PC-9 (cell line): ENCODE measurements around the gene TRAF2. TPM values are rescaled to one million over a fixed set of nuclear protein-coding genes. Genes with fewer than 3 reads are reported as not detected.

ENCODE experiments used
- BruUV-seq: library from RNA; stranded (reverse); fragments of 400-500 nt; replicated peaks from 2 replicates; lab custom pipeline; 2021; lab: Mats Ljungman, UMichigan
- CTCF ChIA-PET: fragments of 300-600 bp; sonication (Branson Sonifier 250); formaldehyde crosslinking; loops from one replicate; lab custom pipeline; 2022; ENCODE audit warnings: antibody characterized with exemption; lab: Charles Lee
- POLR2A ChIA-PET: fragments of 300-600 bp; sonication (Branson Sonifier 250); formaldehyde crosslinking; loops from one replicate; lab custom pipeline; 2022; ENCODE audit warnings: antibody characterized with exemption; ENCODE audit not compliant: unreplicated experiment; lab: Charles Lee
- DNase-seq, 2 experiments: peaks; one replicate each; pipeline versions ENCODE4 v3.0.0 to v3.0.0-alpha.2; 2015 to 2022; ENCODE audit warnings: mixed read lengths in 1 of 2
- H2AFZ ChIP-seq: fragments of 200-600 bp; sonication (generic); 2 replicates; pipeline ENCODE4 v1.8.1; 2017; ENCODE audit warnings: antibody characterized with exemption
- H3F3A ChIP-seq: fragments of 200-600 bp; sonication (generic); 2 replicates; pipeline ENCODE4 v1.8.1; 2017; ENCODE audit warnings: antibody characterized with exemption, mild to moderate bottlenecking, low read depth; ENCODE audit not compliant: insufficient read depth
- H3K27ac ChIP-seq: fragments of 200-600 bp; sonication (generic); 2 replicates; pipeline ENCODE4 v1.6.1; 2016; ENCODE audit warnings: mixed run types
- H3K27me3 ChIP-seq: fragments of 200-600 bp; sonication (generic); 2 replicates; pipeline ENCODE4 v1.6.1; 2016; ENCODE audit warnings: low read depth, mixed run types; ENCODE audit not compliant: insufficient read depth
- H3K36me3 ChIP-seq: fragments of 200-600 bp; sonication (generic); 2 replicates; pipeline ENCODE4 v1.6.1; 2016; ENCODE audit warnings: low read depth, mixed run types
- H3K4me1 ChIP-seq: fragments of 200-600 bp; sonication (generic); replicated peaks from 2 replicates; pipeline ENCODE4 v1.6.1; 2016; ENCODE audit warnings: mixed run types; ENCODE audit not compliant: insufficient read depth
- H3K4me2 ChIP-seq: fragments of 200-600 bp; sonication (generic); 2 replicates; pipeline ENCODE4 v1.6.1; 2017; ENCODE audit warnings: mixed run types
- H3K4me3 ChIP-seq: fragments of 200-600 bp; sonication (generic); 2 replicates; pipeline ENCODE4 v1.6.1; 2016; ENCODE audit warnings: mixed run types
- H3K79me2 ChIP-seq: fragments of 200-600 bp; sonication (generic); 2 replicates; pipeline ENCODE4 v1.6.1; 2017; ENCODE audit warnings: low read depth, mixed run types
- H3K9me2 ChIP-seq: fragments of 200-600 bp; sonication (generic); 2 replicates; pipeline ENCODE4 v1.8.1; 2017; ENCODE audit warnings: mild to moderate bottlenecking; ENCODE audit not compliant: insufficient read depth
- H3K9me3 ChIP-seq: fragments of 200-600 bp; sonication (generic); 2 replicates; pipeline ENCODE4 v1.8.1; 2016; ENCODE audit warnings: low read depth; ENCODE audit not compliant: insufficient read depth
- H4K20me1 ChIP-seq: fragments of 200-600 bp; sonication (generic); 2 replicates; pipeline ENCODE4 v1.8.1; 2017; ENCODE audit not compliant: insufficient read depth
- CTCF ChIP-seq: fragments of 200-600 bp; sonication (generic); conservative IDR thresholded peaks from 2 replicates; pipeline ENCODE4 v1.6.1; 2017; ENCODE audit warnings: mixed run types, antibody characterized with exemption, mild to moderate bottlenecking, moderate library complexity
- EZH2 ChIP-seq: fragments of 200-600 bp; sonication (generic); IDR thresholded peaks from 2 replicates; pipeline ENCODE4 v1.8.0; 2017; ENCODE audit warnings: antibody characterized with exemption, low read depth
- intact Hi-C: fragments of 100-400 bp; cut with micrococcal nuclease; formaldehyde crosslinking; loops from one replicate; pipeline ENCODE4 v1.10.0; 2022; ENCODE audit not compliant: unreplicated experiment
- total RNA-seq: library from RNA; stranded (reverse); gene quantifications from 2 replicates; pipeline ENCODE4 v1.2.3, GENCODE V29; 2021

The TRAF2 gene
- total RNA-seq, 1 experiment from 2014 or later: 42.7 TPM

- peaks cover 22% of the 10 kb centered on the region; the same call in 1 of the 2 replicates for H3F3A ChIP-seq
- H3K79me2 ChIP-seq: no peaks in the 10 kb centered on the region
- H4K20me1 ChIP-seq: peaks cover 21% of the 10 kb centered on the region
- no peaks in the 10 kb centered on the region for H3K9me3 ChIP-seq
- H3K27me3 ChIP-seq: no peaks in the 10 kb centered on the region
- H3K27ac ChIP-seq: no peak overlapping the region
- H3K4me2 ChIP-seq: no peak overlapping the region
- no peak overlapping the region for H3K4me3 ChIP-seq
- peaks cover 6% of the 10 kb centered on the region; the same call in 1 of the 2 replicates for H3K4me1 ChIP-seq
- no peaks in the 10 kb centered on the region for H3K9me2 ChIP-seq
- CTCF ChIA-PET: no interaction called here
- TF ChIP-seq CTCF (no peak), EZH2 (no peak)
- DNase-seq: no peak
- intact Hi-C loops: no loop called here
- no TSS peak for BruUV-seq
- no peak overlapping the region for H2AFZ ChIP-seq
- H3K36me3 ChIP-seq: no peaks in the 10 kb centered on the region
- POLR2A ChIA-PET: interaction anchor here (0.6 kb wide), 1 partner anchor 35 kb away, joined by 6 read pairs; the partner anchor contains the start of gene TRAF2
Observed at GRCh38 chr9:136850866-136851775, 35.2 kb upstream of the TRAF2 start.

GRCh38 chr9:136851941-136852663, 34.2 kb upstream of the TRAF2 start, which contains the start of gene MAMDC4:
Gene MAMDC4, plus strand, starts transcription at chr9:136852346. Its CDS starts 71 bp downstream, at chr9:136852417.
- Histone ChIP-seq H3K4me2 (no peak within 1 kb of the TSS), H3K36me3 (no peaks in the 10 kb centered on the region), H3K9me3 (no peaks in the 10 kb centered on the region), H3K27ac (no peak within 1 kb of the TSS), H3K4me3 (no peak within 1 kb of the TSS), H3F3A (peaks cover 22% of the 10 kb centered on the region; the same call in 1 of the 2 replicates), H2AFZ (no peak within 1 kb of the TSS), H4K20me1 (peaks cover 26% of the 10 kb centered on the region), H3K79me2 (no peaks in the 10 kb centered on the region), H3K4me1 (peaks cover 6% of the 10 kb centered on the region; the same call in 1 of the 2 replicates), H3K9me2 (no peaks in the 10 kb centered on the region), H3K27me3 (no peaks in the 10 kb centered on the region)
- intact Hi-C loops: no loop called here
- peak in 1 of 2 experiments; percentile 29 for DNase-seq
- no TSS peak for BruUV-seq
- ChIA-PET CTCF (no interaction called here), POLR2A (no interaction called here)
- no peak for TF ChIP-seq CTCF
- no peak for TF ChIP-seq EZH2
